IMR-90 (cell line): ENCODE measurements around the gene TEX36. TPM values are rescaled to one million over a fixed set of nuclear protein-coding genes. Genes with fewer than 3 reads are reported as not detected.

Experiments
- ATAC-seq: fragments of 200-7000 bp; cut with Tn5 transposase; 2 replicates; pipeline ENCODE4 v1.9.1; 2020; ENCODE audit warnings: low read depth, mild to moderate bottlenecking, moderate library complexity
- BruUV-seq: library from RNA; stranded (reverse); fragments of 400-500 nt; replicated peaks from 2 replicates; lab custom pipeline; 2021; lab: Mats Ljungman, UMichigan
- CTCF ChIA-PET: fragments of 300-600 bp; formaldehyde crosslinking; extraction: SDS; loops from one replicate; lab custom pipeline; 2021; ENCODE audit warnings: antibody characterized with exemption; lab: Yijun Ruan, JAX
- POLR2A ChIA-PET: fragments of 300-600 bp; sonication (Branson Sonifier 250); formaldehyde crosslinking; loops from one replicate; lab custom pipeline; 2022; ENCODE audit warnings: antibody characterized with exemption; ENCODE audit not compliant: unreplicated experiment; lab: Charles Lee
- DNase-seq: peaks from one replicate; pipeline ENCODE4 v3.0.0; 2013
- H2AFZ ChIP-seq: replicated peaks from 2 replicates; pipeline ENCODE3; 2013; ENCODE audit warnings: low read length, mild to moderate bottlenecking; ENCODE audit not compliant: poor library complexity
- H2AK5ac ChIP-seq: 2 replicates; pipeline ENCODE4 v1.6.1; 2013; ENCODE audit warnings: low read depth, low read length, inconsistent platforms
- H2AK9ac ChIP-seq: replicated peaks from 2 replicates; pipeline ENCODE3; 2013; ENCODE audit warnings: mild to moderate bottlenecking, low read depth, low read length, moderate library complexity; ENCODE audit not compliant: poor library complexity
- H2BK120ac ChIP-seq: 2 replicates; pipeline ENCODE4 v1.6.1; 2013; ENCODE audit warnings: low read depth, low read length, inconsistent platforms
- H2BK15ac ChIP-seq: 3 replicates; pipeline ENCODE4 v1.6.1; 2013; ENCODE audit warnings: low read depth, low read length, inconsistent platforms
- H2BK20ac ChIP-seq: 2 replicates; pipeline ENCODE4 v1.6.1; 2013; ENCODE audit warnings: low read depth, mild to moderate bottlenecking, inconsistent platforms, low read length, moderate library complexity
- H2BK5ac ChIP-seq: 2 replicates; pipeline ENCODE4 v1.6.1; 2013; ENCODE audit warnings: mild to moderate bottlenecking, low read depth, low read length, inconsistent platforms; ENCODE audit not compliant: poor library complexity, severe bottlenecking
- H3K14ac ChIP-seq: replicated peaks from 2 replicates; pipeline ENCODE4 v1.6.1; 2013; ENCODE audit warnings: low read depth, low read length, inconsistent platforms
- H3K18ac ChIP-seq: 2 replicates; pipeline ENCODE4 v1.6.1; 2013; ENCODE audit warnings: low read depth, low read length, control low read depth
- H3K23ac ChIP-seq: 2 replicates; pipeline ENCODE4 v1.6.1; 2013; ENCODE audit warnings: low read depth, low read length, inconsistent platforms
- H3K27ac ChIP-seq: 2 replicates; pipeline ENCODE4 v1.5.1; 2013; ENCODE audit warnings: mild to moderate bottlenecking, control low read depth, low read length; ENCODE audit not compliant: insufficient read depth
- H3K27me3 ChIP-seq: 2 replicates; pipeline ENCODE4 v1.6.1; 2013; ENCODE audit warnings: low read length; ENCODE audit not compliant: control insufficient read depth, insufficient read depth
- H3K36me3 ChIP-seq: 2 replicates; pipeline ENCODE4 v1.6.1; 2013; ENCODE audit warnings: low read length, mixed read lengths; ENCODE audit not compliant: control insufficient read depth, insufficient read depth
- H3K4ac ChIP-seq: 2 replicates; pipeline ENCODE4 v1.6.1; 2013; ENCODE audit warnings: low read depth, low read length, inconsistent platforms
- H3K4me1 ChIP-seq: 2 replicates; pipeline ENCODE4 v1.6.1; 2013; ENCODE audit warnings: low read length, mixed read lengths; ENCODE audit not compliant: control insufficient read depth, insufficient read depth
- H3K4me2 ChIP-seq: 2 replicates; pipeline ENCODE4 v1.6.1; 2013; ENCODE audit warnings: low read depth, mild to moderate bottlenecking, control low read depth, low read length, moderate library complexity
- H3K4me3 ChIP-seq: 2 replicates; pipeline ENCODE4 v1.5.1; 2013; ENCODE audit warnings: low read depth, mild to moderate bottlenecking, control low read depth, low read length, moderate library complexity; ENCODE audit not compliant: insufficient read depth
- H3K56ac ChIP-seq: 2 replicates; pipeline ENCODE4 v1.6.1; 2013; ENCODE audit warnings: low read length, inconsistent platforms; ENCODE audit not compliant: insufficient read depth; ENCODE audit errors: extremely low read depth
- H3K79me1 ChIP-seq, 2 experiments: 2 replicates each; pipeline ENCODE4 v1.6.1; 2013; ENCODE audit warnings: low read length in 2 of 2, inconsistent platforms in 1 of 2, low read depth in 1 of 2
- H3K9ac ChIP-seq: 2 replicates; pipeline ENCODE4 v1.6.1; 2013; ENCODE audit warnings: low read depth, low read length, control low read depth
- H3K9me1 ChIP-seq: 2 replicates; pipeline ENCODE4 v1.6.1; 2013; ENCODE audit warnings: low read length, inconsistent platforms; ENCODE audit not compliant: insufficient read depth
- H3K9me3 ChIP-seq: 2 replicates; pipeline ENCODE4 v1.6.1; 2013; ENCODE audit warnings: low read length; ENCODE audit not compliant: control insufficient read depth, insufficient read depth
- H4K20me1 ChIP-seq: 2 replicates; pipeline ENCODE4 v1.6.1; 2013; ENCODE audit warnings: low read length, inconsistent platforms; ENCODE audit not compliant: insufficient read depth
- H4K5ac ChIP-seq: 2 replicates; pipeline ENCODE4 v1.6.1; 2013; ENCODE audit warnings: mild to moderate bottlenecking, low read depth, low read length, control low read depth
- H4K8ac ChIP-seq, 2 experiments: 2 replicates each; pipeline ENCODE4 v1.6.1; 2013; ENCODE audit warnings: low read depth in 2 of 2, low read length in 2 of 2, control low read depth in 1 of 2, inconsistent platforms in 1 of 2
- H4K91ac ChIP-seq: 2 replicates; pipeline ENCODE4 v1.6.1; 2013; ENCODE audit warnings: low read depth, low read length, inconsistent platforms; ENCODE audit not compliant: insufficient read depth
- BHLHE40 ChIP-seq: fragments of 150-350 bp; IDR thresholded peaks from 2 replicates; pipeline ENCODE4 v1.6.1; 2016; ENCODE audit warnings: mild to moderate bottlenecking, low read depth, low read length
- NFE2L2 ChIP-seq: fragments of 150-350 bp; IDR thresholded peaks from 2 replicates; pipeline ENCODE4 v1.6.1; 2016; ENCODE audit warnings: low read depth, mild to moderate bottlenecking, low read length
- WGBS, 2 experiments: methylation state at CpG; one replicate each; pipeline versions ENCODE4 v1.1.5 to v1.1.7; 2013; ENCODE audit warnings: missing lambda C conversion rate in 2 of 2; ENCODE audit not compliant: insufficient read length in 1 of 2; ENCODE audit errors: extremely low coverage in 2 of 2; 5-methylcytosine and 5-hydroxymethylcytosine counted together
- dilution Hi-C: fragments of 300-500 bp; cut with HindIII; formaldehyde crosslinking; loops from one replicate; pipeline ENCODE4 v1.14.3; 2018; ENCODE audit warnings: low sequenced_read_pairs; ENCODE audit not compliant: unreplicated experiment
- in situ Hi-C: fragments of 300-500 bp; cut with MboI; formaldehyde crosslinking; loops from 3 replicates; pipeline ENCODE4 v1.14.3; 2019; ENCODE audit warnings: low sequenced_read_pairs, inconsistent platforms, mixed read lengths
- intact Hi-C: fragments of 100-400 bp; cut with micrococcal nuclease; formaldehyde crosslinking; loops from 2 replicates; pipeline ENCODE4 v1.10.0; 2022
- polyA plus RNA-seq, 3 experiments: library from polyadenylated mRNA; depleted of rRNA; stranded (reverse); fragments of >200 nt; gene quantifications; 2 replicates each; pipeline ENCODE4 v1.2.3, GENCODE V29; 2012; ENCODE audit warnings: low replicate concordance in 1 of 3
- total RNA-seq: library from RNA; depleted of rRNA; stranded (reverse); fragments of >200 nt; gene quantifications from 2 replicates; pipeline ENCODE4 v1.2.3, GENCODE V29; 2012

The TEX36 gene
- total and polyA plus RNA-seq, 2 of the 4 experiments (the other 2 are of a cell fraction) = not detected

GRCh38 chr10:125711110-125711750 lies 28.3 kb upstream of the TEX36 start:
- H3K14ac ChIP-seq = no peak overlapping the region
- no peak overlapping the region for H3K56ac ChIP-seq
- no peak overlapping the region for H2BK120ac ChIP-seq
- H4K20me1 ChIP-seq = no peaks in the 10 kb centered on the region
- ATAC-seq = no peak
- no peaks in the 10 kb centered on the region for H3K9me3 ChIP-seq
- H2BK5ac ChIP-seq = no peak overlapping the region
- peaks cover 2% of the 10 kb centered on the region; the same call in 1 of the 2 replicates for H3K27me3 ChIP-seq
- H3K9me1 ChIP-seq = no peaks in the 10 kb centered on the region
- H2BK15ac ChIP-seq = no peak overlapping the region
- H3K36me3 ChIP-seq = no peaks in the 10 kb centered on the region
- intact Hi-C loops (loop anchor here (10.0 kb wide), 1 partner anchor 716 kb away; no protein-coding TSS in a partner anchor), dilution Hi-C loops (no loop called here), in situ Hi-C loops (no loop called here)
- no peak overlapping the region for H3K18ac ChIP-seq
- H4K5ac ChIP-seq = no peak overlapping the region
- H4K91ac ChIP-seq = no peak overlapping the region
- no peak overlapping the region for H3K9ac ChIP-seq
- no TSS peak for BruUV-seq
- H2AK5ac ChIP-seq = no peak overlapping the region
- no peak overlapping the region for H2BK20ac ChIP-seq
- no peak overlapping the region for H3K4ac ChIP-seq
- no peak overlapping the region for H3K4me2 ChIP-seq
- peaks cover 4% of the 10 kb centered on the region for H3K4me1 ChIP-seq
- no peak overlapping the region for H3K23ac ChIP-seq
- no peak overlapping the region for H4K8ac ChIP-seq
- DNase-seq = no peak
- CTCF ChIA-PET = no interaction called here
- no peak overlapping the region for H2AFZ ChIP-seq
- no peak overlapping the region for H3K4me3 ChIP-seq
- no peak overlapping the region for H2AK9ac ChIP-seq
- TF ChIP-seq BHLHE40 (no peak), NFE2L2 (no peak)
- POLR2A ChIA-PET = no interaction called here
- WGBS, 2 experiments = no CpG with 5 or more reads among the region's 3 CpGs
- no peaks in the 10 kb centered on the region for H3K79me1 ChIP-seq
- no peak overlapping the region for H3K27ac ChIP-seq
